Mucosa of gallbladder (tissue), 1 donor: ENCODE measurements around the gene SERPINA12. TPM values are rescaled to one million over a fixed set of nuclear protein-coding genes. Genes with fewer than 3 reads are reported as not detected.

Experiments used
- DNase-seq: peaks from one replicate; pipeline ENCODE4 v3.0.0-alpha.2; 2020; ENCODE audit warnings: low spot score
- total RNA-seq: library from RNA; stranded (reverse); gene quantifications from one replicate; pipeline ENCODE4 v1.2.1, GENCODE V29; 2021
- donor health status: DM: no; HTN: no; CAD: no.

Gene SERPINA12
- total RNA-seq, 1 donor from 2014 or later, result not detected

DNA sequence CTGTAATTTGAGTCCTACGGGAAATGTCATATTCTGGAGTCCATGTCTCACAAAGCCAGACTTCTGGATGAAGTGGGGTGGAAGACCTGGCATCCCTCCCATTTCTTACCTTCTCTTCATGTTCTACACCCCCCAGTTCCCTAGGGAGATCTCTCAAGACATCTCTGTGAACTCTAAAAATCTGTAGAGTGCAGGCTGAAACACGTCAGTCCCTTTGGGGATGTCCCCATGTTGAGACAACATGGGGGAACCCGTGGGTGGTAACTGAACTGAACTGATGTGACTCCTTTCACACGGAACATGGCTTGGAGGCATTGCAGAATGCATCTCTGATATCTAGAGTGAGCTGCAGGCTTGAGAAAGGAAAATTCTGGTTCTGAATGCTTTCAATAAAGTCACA lies 15.2 kb downstream of the SERPINA12 start:
- DNase-seq, result no peak

DNA sequence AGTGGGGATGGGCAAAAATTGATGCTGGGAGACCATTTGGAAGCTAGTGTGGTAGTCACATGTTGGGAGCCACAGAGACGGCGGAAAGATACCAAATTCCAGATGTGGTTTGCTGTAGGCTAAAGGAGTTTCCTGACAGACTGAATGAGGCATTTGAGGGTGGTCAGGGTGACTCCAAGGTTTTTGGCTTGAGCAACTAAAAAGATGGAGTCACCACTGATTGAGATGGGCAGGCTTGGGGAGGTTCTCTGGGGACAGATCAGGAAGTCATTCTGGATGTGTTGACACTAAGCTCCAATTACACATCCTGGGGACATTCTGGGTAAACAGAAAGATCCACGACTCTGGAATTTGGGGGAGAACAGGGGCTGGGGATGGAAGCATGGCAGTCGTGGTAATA lies 17.8 kb downstream of the SERPINA12 start:
- no peak for DNase-seq

DNA sequence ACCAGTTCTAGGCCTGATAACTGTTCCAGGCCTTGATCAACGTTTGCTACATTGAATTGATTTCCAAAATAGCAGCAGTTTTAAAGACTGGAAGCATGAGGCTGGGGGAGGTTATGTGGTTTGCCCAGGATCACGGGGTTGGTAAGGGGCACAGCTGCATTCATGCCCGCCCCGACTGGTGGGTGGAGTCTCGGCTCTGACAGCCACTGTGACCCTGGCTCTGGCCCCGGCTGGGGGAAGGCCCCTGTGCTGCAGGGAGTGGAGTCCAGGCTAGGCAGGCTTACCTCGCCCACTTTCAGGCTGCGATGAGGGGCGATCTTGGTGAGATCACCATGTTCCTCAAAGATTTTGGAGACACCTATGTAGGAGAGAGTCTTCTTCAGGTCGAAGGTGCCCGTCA lies 19.9 kb downstream of the SERPINA12 start:
- no peak for DNase-seq

DNA sequence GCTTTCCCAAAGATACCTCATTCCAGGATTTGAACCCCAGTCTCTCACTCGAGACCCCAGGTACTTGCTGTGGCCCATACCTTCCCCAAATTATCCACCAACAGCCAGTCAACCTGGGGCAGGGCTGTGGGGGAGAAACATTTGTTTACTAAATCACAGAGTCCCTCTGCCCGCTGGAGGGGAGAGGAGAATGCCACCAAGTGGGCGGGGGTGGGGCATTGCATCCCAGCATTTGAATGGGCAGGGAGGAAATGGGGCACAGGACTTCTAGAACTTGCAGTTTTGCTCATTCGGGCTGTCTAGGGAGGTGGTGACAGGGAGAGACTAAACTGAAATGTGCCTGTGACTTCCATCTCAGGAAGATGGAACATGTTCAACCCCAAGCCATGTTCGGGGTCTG lies 22.4 kb downstream of the SERPINA12 start:
- no peak for DNase-seq

DNA sequence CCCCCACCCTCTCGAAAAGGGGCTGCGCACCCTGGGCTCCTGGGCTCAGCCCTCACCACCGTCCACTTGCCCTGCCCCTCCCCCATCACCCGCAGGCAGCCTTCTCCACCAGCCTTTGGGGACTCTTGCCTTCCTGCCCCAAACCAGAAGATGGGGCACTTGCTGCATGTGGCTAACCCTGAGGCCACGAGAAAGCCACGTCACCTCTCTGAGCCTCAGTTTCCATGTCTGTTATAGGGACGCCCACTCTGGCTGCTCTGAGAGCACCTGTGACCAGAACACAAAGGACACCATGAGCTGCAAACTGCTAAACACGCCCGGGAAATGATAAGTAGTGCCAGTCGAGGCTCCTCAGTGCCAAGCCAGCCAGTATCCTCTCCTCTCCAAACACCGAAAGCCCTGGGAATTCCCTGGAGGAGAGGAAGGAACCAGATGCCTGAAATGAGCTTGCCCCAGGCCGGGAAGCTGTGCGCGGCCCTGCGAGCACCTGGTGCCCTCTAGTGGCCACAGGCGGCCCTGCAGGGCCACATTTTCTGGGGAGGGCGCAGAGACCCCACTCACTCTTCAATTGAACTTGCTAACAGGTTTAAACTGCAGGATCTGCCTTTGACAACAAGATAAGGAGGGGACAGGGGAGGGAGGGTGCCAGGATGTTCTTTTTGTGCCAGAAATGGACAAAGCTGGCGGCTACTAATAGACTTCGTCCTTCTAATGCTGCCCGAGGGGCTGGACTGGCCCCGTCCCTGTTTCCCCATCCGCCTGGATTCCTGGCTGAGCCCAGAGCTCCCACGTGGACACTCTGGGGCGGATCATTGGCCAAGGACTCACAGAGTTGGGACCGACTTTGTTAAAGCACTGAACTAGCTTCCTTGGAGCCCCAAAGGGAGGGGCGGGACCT lies 23.1 kb downstream of the SERPINA12 start:
- peak; percentile 34 for DNase-seq

DNA sequence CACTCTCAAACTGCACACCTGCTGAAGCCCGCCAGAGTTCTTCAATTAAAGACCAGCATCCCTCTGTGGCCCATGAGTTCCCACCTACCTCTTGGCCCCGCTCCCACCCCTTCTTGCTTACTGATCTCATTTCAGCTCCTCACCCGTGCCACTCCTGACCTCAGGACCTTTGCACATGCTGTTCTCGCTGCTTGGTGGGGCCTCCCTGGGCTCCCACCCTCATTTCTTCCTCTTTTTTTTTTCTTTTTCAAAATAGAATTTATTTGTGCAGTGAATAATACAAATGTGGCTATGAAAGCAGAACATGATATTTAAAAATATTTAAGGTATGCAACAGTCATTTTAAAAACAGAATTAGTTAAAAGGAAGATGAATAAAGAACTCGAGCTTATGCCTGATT lies 24.8 kb downstream of the SERPINA12 start:
- DNase-seq, result no peak

DNA sequence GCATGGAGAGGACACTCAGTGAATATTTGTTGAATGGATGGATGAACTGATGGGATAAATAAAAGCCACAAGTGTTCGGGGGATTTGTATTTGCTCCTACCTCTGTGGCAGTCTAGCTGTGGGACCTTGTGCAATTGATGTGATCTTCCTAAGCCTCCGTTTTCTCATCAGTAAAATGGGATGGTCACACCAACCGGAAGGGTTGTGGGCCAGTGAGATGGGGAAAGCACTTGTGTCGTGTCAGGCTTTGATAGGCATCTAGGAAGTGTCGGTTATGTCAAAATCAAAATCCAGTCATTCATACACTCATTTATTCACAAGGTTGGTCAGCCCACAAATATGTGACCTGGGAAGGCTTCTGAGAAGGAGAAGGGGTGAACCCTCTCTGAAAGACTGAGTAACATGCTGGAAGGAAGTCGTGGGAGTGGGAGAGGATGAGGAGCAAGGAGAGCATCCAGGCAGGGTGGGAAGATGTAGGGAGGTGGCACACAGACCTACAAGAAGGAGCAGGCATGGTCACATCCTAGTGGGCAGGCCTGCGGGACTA lies 25.5 kb downstream of the SERPINA12 start:
- no peak for DNase-seq

DNA sequence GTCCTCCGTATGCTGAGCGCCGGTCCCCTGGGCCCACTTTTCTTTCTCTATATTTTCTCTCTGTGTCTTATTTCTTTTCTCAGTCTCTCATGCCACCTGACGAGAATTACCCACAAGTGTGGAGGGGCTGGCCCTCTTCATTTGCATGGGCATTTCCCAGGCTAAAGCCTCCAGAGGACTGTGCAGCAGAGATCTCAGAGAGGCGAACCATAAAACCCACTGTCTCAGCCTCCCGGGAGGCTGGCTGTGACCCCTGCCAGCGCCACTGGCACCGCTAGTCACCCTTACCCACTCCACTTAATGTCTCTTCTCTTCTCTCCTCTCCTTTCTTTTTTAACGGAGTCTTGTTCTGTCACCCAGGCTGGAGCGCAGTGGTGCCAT lies 26.2 kb downstream of the SERPINA12 start:
- DNase-seq, result no peak

DNA sequence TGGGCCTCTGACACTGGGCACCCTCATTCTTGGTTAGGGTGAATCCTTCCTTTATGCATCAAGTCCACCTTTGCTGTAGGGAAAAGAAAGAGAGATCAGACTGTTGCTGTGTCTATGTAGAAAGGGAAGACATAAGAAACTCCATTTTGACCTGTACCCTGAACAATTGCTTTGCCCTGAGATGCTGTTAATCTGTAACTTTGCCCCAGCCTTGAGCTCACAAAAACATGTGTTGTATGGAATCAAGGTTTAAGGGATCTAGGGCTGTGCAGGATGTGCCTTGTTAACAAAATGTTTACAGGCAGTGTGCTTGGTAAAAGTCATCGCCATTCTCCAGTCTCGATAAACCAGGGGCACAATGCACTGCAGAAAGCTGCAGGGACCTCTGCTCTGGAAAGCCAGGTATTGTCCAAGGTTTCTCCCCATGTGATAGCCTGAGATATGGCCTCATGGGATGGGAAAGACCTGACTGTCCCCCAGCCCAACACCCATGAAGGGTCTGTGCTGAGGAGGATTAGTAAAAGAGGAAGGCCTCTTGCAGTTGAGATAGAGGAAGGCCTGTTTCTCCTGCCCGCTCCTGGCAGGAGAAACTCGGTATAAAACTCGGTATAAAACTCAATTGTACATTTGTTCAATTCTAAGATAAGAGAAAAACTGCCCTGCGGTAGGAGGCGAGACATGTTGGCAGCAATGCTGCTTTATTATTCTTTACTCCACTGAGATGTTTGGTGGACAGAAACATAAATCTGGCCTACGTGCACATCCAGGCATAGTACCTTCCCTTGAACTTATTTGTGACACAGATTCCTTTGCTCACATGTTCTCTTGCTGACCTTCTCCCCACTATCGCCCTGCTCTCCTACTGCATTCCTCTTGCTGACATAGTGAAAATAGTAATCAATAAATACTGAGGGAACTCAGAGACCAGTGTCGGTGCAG lies 26.9 kb downstream of the SERPINA12 start:
- peak; percentile 17 for DNase-seq

DNA sequence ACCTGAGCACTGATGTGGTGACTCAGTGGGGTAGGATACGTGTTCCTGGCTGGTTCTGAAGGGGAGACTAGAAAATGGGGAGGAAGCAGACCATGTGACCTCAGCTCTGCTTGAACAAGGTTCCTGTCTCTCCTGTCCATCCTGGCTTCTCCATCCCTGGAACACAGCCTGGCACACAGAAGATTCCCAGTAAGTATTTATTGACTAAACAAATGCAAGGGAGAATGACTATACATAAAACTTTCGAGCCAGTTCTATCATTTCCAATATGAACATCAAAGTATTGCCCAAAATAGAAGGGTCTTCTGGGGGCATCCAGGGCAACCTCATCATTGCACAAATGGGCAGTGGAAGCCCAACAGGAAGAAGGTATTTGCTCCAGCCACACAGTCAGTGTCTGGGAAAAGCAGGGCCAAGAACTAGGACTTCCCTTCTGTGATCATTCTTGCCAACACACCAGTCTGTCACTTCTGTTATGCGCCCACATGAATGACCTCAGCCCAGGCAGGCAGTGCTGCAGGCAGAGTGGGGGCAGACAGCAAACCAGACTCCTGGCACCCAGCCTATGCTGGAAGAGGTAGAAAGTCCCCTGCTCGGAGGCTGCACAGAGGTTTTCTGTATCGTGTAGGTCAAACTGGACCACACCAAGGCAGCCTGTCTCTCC lies 27.7 kb downstream of the SERPINA12 start:
- no peak for DNase-seq

DNA sequence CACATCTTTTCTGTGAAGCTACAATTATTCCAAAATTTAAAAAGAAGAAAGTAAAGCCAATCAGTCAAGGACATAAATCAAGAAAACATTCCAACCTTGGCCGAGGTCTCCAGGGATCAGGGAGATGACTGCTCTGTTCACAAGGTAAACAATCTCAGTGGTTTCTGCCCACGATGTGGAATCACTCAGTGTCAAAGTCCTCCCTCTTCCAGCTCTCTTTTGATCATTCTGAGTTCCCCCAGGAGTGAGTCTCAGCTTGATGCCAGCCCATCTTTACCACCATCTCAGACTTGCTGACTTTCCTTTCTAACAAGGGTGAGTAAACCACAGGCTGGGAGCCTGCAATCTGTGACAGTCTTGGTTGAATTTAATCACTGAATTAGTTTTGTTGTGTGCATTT lies 28.5 kb downstream of the SERPINA12 start:
- no peak for DNase-seq

DNA sequence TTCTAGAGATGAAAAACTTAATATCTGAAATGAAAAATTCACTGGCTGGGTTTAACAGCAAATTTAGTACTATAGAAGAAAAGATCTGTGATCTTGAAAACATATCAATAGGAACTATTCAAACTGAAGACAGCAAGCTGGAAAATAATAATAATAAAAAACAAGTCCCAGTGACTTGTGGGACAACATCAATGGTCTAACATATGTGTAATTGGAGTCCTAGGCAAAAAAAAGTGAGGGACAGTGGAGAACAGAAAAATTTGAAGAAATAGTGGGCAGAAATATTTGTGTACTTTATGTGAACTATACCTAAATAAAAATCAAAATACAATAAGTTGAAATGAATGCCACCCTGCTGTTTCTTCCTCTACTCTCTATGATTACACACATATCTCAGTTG lies 30.8 kb downstream of the SERPINA12 start:
- DNase-seq, result no peak

DNA sequence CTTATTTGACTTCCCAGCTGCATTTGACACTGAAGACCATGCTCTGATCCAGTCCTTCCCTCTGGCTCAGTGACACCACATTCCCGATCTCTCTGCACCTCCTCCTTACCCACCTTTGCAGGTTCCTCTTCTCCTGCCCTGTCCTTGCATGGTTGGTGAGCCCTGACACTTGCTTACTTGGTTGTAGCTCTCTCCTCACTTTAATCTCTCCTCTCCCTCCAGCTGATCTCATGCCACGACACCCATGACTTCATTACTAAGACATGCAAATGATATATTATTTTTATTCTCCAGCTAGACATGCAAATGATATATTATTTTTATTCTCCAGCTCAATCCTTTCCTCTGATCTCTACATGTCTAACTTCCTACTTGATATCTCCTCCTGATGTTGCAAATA lies 33.2 kb downstream of the SERPINA12 start, which contains the start of gene SERPINA9:
Gene SERPINA9, minus strand, starts transcription at position 175 of the 400 bp plus-strand sequence. CDS start 6,357 bp downstream, outside the sequence.
- DNase-seq, result no peak

DNA sequence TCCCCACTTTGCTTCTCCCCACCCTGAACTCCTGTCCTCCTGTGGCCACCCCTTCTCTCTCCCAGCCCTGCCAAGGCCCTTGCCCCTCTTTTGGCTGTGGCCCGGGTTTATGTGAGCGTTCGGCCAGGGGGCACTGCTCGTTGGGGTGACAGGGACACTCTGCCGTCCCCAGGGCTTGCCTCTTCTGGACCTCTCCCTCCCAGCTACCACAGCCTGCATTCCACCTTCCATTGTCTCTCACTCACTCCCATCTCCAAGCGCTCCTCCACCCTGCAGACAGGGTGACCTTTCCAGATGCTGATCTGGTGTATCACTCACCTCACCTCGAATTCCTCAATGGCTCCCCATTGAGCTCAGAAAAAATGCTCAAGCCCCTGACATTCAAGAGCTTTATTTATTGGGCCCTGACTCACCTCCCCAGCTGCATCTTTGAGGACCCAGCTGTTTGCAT lies 34.7 kb downstream of the SERPINA12 start:
- DNase-seq, result no peak

DNA sequence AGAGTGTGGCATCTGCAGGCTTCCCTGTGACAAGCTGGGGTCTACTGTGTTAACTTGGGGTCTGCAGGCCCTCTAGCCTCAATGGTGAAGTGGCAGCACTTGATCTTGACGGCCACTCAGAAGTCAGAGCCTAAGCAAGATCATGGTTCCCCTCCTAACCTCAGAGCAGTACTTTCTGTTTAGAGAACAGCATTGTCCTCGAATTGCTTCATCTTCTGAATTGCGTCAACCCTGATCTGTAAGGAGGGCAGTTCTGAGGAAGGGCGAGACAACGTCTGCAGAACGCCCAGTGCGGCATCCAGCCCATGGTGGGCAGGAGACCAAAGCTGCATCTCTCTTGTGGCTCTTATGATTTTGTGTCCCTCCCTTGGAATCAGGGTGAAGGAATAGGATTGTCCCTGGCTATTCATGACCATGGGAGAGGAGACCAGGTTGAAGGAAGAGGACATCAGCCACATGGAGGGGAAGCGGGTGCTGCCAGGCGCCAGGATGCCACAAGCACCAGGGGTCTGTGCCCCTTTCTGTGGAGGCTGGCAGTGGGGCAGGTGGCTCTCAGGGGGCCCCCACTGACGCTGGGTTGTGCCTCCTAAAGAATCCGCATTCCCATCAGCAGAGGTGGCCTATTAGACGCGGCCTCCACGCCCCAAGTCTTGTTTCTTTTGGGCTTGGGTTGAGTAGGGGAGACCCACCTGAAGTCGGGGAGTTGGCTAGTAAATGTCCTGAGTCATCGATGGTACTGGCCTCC lies 35.4 kb downstream of the SERPINA12 start:
- DNase-seq, result no peak

DNA sequence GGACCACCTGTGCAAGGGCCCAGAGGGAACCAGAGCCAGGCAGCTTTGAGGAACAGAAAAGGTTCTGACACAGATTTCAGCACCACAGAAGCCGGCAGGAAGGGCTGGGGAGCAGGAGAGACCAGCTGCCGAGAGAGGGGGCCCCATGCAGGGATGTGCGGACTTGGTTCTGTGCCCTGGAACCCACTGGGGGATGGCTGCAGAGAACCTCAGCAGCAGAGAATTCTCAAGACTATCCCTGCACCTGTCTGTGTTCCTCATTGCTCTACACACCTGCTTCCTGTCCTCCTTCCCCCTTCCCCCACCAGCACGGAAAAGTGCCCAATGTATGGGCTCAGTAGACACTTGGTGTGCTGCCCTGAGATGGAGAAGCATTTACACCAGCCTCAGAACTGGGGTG lies 36.4 kb downstream of the SERPINA12 start:
- DNase-seq, result no peak

DNA sequence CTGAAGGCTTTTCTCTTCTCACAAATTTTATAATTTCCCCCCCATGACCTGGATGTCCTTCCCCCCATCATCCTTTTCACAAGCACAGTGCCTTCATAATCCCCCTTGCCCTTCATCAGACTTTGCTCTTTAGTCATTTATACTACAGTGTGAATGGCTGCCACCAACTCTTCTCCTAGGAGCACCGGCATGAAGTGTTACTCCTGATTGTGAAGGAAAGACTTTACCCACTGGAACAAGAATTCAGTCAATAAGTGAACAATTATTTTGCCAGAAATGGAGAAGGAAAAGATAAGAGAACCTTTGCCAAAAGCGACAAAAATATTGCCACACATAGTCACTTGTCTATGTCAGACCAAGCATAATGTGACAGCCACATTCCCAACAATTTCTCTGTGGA lies 38.2 kb downstream of the SERPINA12 start:
- no peak for DNase-seq

DNA sequence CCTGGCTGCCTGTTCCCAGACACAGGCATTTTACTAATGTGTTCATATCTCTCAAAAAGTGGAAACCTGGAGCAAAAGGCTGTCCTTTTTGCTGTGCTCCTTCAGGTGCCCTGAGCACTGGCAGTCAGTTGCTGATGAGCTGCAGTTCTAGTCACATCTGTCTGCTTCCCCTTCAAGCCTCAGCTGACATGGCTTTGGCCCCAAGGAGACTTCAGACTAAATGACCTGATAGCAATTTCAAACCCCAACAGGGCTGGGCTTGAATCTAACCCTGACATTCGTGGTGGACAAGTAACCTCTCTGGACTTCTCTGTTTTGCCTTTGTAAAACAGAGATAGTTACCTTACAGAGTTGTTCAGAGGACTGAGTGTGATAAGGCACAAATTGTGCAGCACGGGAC lies 39.0 kb downstream of the SERPINA12 start:
- no peak for DNase-seq

DNA sequence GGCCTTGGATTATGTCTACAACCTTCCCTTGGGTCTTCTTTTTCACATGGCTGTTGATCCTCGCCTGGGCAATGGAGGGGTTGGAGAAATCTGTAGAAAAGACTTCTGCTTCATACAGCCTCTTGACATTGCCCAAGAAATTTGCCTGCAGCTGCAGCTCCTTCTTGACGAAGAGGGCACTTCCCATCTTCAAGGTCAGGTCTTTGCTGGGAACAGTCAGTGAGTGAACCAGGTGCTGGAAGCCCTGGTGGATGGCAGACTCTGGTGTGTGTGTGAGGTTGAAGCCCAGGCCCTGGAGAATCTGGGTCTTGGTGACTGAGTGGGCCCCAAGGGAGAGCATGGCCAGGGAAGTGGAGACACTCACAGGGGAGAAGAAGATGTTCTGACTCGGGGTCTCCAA lies 40.0 kb downstream of the SERPINA12 start:
- DNase-seq, result no peak

DNA sequence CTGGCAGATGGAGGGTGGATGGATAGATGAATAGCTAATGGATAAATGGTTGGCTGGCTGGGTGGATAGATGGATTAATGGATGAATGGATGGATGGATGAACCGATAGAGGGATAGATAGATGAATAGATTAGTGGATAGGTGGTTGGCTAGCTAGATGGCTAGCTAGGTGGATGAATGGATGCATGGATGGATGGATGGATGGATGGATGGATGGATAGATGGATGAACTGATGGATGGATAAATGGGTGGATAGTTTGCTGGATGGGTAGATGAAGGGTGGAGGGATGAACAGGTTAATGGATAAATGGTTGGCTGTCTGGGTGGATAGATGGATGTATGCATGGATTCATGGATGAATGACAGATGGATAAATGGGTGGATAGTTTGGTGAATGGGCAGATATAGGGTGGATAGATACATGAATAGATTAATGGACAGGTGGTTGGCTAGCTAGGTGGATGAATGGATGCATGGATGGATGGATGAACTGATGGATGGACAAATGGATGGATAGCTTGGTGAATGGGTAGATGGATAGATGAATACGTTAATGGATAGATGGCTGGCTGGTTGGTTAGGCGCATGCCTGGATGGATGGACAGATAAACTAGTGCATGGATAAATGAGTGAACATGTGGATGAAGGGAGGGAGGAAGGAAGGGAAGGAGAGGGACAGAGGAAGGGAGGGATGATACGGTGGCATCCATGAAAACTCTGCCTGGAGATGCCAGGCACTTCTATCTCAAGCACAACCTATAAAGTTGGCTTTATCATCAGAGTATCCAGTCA lies 41.3 kb downstream of the SERPINA12 start:
- DNase-seq, result no peak
